GM12874 (cell line): ENCODE data around the gene SUSD4.

Experiments used
- CTCF ChIP-seq: IDR thresholded peaks from 2 replicates; pipeline ENCODE4 v1.5.1; 2011; ENCODE audit warnings: low read depth, mild to moderate bottlenecking, control low read depth, low read length, moderate library complexity; ENCODE audit not compliant: insufficient read depth

The SUSD4 gene

GRCh38 chr1:223269006-223269405, 95.0 kb downstream of the SUSD4 start:
- TF ChIP-seq CTCF, result no peak

GRCh38 chr1:223266632-223267172, 97.3 kb downstream of the SUSD4 start:
- TF ChIP-seq CTCF, result no peak

- TF ChIP-seq CTCF, result no peak
Observed at GRCh38 chr1:223264983-223265908, 98.7 kb downstream of the SUSD4 start.

- no peak for TF ChIP-seq CTCF
Observed at GRCh38 chr1:223264529-223264928, 99.4 kb downstream of the SUSD4 start.

GRCh38 chr1:223261914-223262313, 102.1 kb downstream of the SUSD4 start:
- no peak for TF ChIP-seq CTCF

GRCh38 chr1:223260712-223261111, 103.3 kb downstream of the SUSD4 start:
- TF ChIP-seq CTCF, result no peak

- TF ChIP-seq CTCF, result no peak
Observed at GRCh38 chr1:223259462-223259861, 104.5 kb downstream of the SUSD4 start.
